HEK293 (cell line): ENCODE results near the gene RTL9.

Experiments used
- HOXC10 ChIP-seq: sonication (generic); formaldehyde crosslinking; IDR thresholded peaks from 2 replicates; pipeline ENCODE4 v1.8.1; 2023; ENCODE audit warnings: mild to moderate bottlenecking, missing genetic modification reagents
- TCF7L2 ChIP-seq: IDR thresholded peaks from 2 replicates; pipeline ENCODE4 v1.6.1; 2011; ENCODE audit warnings: low read depth, mild to moderate bottlenecking, inconsistent platforms, low read length, moderate library complexity, borderline replicate concordance
- ZNF792 ChIP-seq: fragments of 450-650 bp; formaldehyde crosslinking; IDR thresholded peaks from 2 replicates; pipeline ENCODE4 v1.5.1; 2016; ENCODE audit warnings: missing biosample characterization, missing genetic modification characterization
- TF ChIP-seq, protein P1 (sequence below): fragments of 450-650 bp; formaldehyde crosslinking; IDR thresholded peaks from 2 replicates; pipeline ENCODE4 v1.5.1; 2016; ENCODE audit warnings: missing biosample characterization, missing genetic modification characterization
- TF ChIP-seq, protein P2 (sequence below): IDR thresholded peaks from 2 replicates; pipeline ENCODE4 v1.6.1; 2011; ENCODE audit warnings: mild to moderate bottlenecking, low read depth, low read length, borderline replicate concordance
- TF ChIP-seq, protein P3 (sequence below): fragments of 450-650 bp; formaldehyde crosslinking; IDR thresholded peaks from 2 replicates; pipeline ENCODE4 v1.5.1; 2016; ENCODE audit warnings: missing biosample characterization, missing genetic modification characterization
- TF ChIP-seq, protein P4 (sequence below): fragments of 450-650 bp; formaldehyde crosslinking; IDR thresholded peaks from 2 replicates; pipeline ENCODE4 v1.5.1; 2016; ENCODE audit warnings: missing biosample characterization, missing genetic modification characterization, borderline replicate concordance

DNA sequence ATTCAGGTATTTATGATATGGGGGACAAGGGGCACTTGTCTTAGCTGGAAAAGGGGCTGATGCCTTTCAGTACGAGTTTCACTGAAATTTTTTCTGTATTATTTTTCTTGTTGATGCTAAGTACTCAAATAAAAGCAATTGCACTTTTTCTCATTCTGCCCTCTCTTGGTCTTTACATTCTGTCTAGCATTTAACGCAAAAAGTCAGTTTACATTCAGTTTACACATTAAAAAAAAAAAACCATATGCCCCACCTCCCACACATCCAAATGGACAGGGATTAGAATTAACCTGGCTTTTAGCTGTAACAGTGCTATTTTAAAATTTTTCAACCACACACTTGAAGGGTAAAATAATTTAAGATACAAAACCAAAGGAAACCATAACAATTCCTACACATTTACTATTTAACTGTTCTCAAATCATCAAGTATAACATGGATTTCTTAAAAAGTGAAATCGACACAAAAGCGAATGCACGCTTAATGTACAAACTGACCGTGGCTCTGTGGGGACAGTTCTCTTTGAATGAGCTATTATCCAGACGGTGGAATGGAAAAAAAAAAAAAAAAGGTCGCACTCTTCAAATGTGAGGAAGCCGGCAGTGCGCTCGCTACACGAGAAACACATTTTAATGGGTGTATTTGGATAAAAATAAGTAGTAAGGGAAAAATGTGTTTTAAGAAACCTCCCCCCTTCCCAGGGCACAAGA is 42.1 kb upstream of the RTL9 start:
- TF ChIP-seq, protein P1, sequence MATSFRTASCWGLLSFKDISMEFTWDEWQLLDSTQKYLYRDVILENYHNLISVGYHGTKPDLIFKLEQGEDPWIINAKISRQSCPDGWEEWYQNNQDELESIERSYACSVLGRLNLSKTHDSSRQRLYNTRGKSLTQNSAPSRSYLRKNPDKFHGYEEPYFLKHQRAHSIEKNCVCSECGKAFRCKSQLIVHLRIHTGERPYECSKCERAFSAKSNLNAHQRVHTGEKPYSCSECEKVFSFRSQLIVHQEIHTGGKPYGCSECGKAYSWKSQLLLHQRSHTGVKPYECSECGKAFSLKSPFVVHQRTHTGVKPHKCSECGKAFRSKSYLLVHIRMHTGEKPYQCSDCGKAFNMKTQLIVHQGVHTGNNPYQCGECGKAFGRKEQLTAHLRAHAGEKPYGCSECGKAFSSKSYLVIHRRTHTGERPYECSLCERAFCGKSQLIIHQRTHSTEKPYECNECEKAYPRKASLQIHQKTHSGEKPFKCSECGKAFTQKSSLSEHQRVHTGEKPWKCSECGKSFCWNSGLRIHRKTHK (tag by site-specific recombination): no peak
- no peak for TF ChIP-seq ZNF792
- TF ChIP-seq, protein P2, sequence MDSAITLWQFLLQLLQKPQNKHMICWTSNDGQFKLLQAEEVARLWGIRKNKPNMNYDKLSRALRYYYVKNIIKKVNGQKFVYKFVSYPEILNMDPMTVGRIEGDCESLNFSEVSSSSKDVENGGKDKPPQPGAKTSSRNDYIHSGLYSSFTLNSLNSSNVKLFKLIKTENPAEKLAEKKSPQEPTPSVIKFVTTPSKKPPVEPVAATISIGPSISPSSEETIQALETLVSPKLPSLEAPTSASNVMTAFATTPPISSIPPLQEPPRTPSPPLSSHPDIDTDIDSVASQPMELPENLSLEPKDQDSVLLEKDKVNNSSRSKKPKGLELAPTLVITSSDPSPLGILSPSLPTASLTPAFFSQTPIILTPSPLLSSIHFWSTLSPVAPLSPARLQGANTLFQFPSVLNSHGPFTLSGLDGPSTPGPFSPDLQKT: no peak
- no peak for TF ChIP-seq TCF7L2
- TF ChIP-seq, protein P3, sequence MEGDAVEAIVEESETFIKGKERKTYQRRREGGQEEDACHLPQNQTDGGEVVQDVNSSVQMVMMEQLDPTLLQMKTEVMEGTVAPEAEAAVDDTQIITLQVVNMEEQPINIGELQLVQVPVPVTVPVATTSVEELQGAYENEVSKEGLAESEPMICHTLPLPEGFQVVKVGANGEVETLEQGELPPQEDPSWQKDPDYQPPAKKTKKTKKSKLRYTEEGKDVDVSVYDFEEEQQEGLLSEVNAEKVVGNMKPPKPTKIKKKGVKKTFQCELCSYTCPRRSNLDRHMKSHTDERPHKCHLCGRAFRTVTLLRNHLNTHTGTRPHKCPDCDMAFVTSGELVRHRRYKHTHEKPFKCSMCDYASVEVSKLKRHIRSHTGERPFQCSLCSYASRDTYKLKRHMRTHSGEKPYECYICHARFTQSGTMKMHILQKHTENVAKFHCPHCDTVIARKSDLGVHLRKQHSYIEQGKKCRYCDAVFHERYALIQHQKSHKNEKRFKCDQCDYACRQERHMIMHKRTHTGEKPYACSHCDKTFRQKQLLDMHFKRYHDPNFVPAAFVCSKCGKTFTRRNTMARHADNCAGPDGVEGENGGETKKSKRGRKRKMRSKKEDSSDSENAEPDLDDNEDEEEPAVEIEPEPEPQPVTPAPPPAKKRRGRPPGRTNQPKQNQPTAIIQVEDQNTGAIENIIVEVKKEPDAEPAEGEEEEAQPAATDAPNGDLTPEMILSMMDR: no peak
- TF ChIP-seq, protein P4, sequence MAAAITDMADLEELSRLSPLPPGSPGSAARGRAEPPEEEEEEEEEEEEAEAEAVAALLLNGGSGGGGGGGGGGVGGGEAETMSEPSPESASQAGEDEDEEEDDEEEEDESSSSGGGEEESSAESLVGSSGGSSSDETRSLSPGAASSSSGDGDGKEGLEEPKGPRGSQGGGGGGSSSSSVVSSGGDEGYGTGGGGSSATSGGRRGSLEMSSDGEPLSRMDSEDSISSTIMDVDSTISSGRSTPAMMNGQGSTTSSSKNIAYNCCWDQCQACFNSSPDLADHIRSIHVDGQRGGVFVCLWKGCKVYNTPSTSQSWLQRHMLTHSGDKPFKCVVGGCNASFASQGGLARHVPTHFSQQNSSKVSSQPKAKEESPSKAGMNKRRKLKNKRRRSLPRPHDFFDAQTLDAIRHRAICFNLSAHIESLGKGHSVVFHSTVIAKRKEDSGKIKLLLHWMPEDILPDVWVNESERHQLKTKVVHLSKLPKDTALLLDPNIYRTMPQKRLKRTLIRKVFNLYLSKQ (tag by site-specific recombination): no peak
- TF ChIP-seq HOXC10 (CRISPR knock-in tag): no peak
